OCI-LY1 (cell line): ENCODE measurements around the gene CORO1C.

Source experiments
- CTCF ChIP-seq: fragments of 200-600 bp; sonication (generic), shearing (Covaris generic); IDR thresholded peaks from 2 replicates; pipeline ENCODE4 v1.5.1; 2017; ENCODE audit warnings: mild to moderate bottlenecking, antibody characterized with exemption, low read length, moderate library complexity, mixed read lengths
- EZH2 ChIP-seq: fragments of 200-600 bp; sonication (generic), shearing (Covaris generic); IDR thresholded peaks from 2 replicates; pipeline ENCODE4 v1.8.0; 2017; ENCODE audit warnings: borderline replicate concordance, mixed run types, mild to moderate bottlenecking, antibody characterized with exemption, low read length, moderate library complexity, mixed read lengths

- TF ChIP-seq CTCF (no peak), EZH2 (no peak)
These were observed 117.8 kb downstream of the CORO1C start for GRCh38 chr12:108613548-108613947.
